ENCODE measurements around the gene TTC7B.
A peak's percentile ranks its signal among the peaks of the same experiment; 100 is the strongest.

The TTC7B gene

DNA sequence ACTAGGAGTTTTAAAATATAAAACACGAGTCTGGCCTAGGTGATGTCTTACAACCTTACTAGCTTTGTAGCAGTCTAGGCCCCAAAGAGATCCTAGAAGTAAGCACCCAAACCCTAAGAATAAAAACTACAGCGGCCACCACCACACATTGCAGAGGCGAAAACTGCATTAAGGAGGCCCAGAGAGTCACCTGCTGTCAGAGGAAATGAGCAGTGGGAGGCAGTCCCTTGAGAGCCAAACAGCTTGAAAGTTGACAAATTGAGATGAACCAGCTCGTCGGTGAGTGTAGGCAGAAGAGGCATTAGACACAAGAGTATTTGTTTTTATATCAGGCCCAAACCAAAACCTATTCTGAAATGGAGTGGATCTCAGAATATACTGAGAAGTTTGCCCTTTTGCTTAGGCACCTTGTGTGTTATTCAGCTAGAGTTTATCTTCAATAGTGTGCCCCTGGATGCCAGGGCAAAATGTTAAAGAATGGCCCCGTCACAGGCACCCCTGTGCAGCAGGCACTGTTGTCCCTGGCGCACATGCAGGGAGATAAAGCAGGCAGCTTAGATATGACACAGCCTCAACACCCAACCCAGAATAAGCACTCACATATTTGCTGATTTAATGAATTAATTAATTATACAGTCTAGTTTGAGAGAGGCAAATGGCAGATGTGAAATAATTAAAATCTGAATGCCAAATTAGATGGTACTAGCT, 56.7 kb downstream of the TTC7B start:
- H3K27me3 ChIP-seq (ENCODE audit: insufficient read depth, poor library complexity, severe bottlenecking): no peaks in the 10 kb centered on the region
- no peak for ATAC-seq (ENCODE audit: low read depth)
- H3K36me3 ChIP-seq (ENCODE audit: low read depth): no peaks in the 10 kb centered on the region; the same call in 1 of the 2 replicates
- DNase-seq (ENCODE audit: low spot score): no peak
- no peak overlapping the region for H3K4me3 ChIP-seq (ENCODE audit: severe bottlenecking)
- H3K27ac ChIP-seq (ENCODE audit: poor library complexity, severe bottlenecking): no peak overlapping the region
- H3K4me1 ChIP-seq (ENCODE audit: insufficient read depth, poor library complexity, severe bottlenecking): peaks cover 4% of the 10 kb centered on the region
- H3K9me3 ChIP-seq (ENCODE audit: severe bottlenecking): peaks cover 9% of the 10 kb centered on the region
- TF ChIP-seq, protein P1, sequence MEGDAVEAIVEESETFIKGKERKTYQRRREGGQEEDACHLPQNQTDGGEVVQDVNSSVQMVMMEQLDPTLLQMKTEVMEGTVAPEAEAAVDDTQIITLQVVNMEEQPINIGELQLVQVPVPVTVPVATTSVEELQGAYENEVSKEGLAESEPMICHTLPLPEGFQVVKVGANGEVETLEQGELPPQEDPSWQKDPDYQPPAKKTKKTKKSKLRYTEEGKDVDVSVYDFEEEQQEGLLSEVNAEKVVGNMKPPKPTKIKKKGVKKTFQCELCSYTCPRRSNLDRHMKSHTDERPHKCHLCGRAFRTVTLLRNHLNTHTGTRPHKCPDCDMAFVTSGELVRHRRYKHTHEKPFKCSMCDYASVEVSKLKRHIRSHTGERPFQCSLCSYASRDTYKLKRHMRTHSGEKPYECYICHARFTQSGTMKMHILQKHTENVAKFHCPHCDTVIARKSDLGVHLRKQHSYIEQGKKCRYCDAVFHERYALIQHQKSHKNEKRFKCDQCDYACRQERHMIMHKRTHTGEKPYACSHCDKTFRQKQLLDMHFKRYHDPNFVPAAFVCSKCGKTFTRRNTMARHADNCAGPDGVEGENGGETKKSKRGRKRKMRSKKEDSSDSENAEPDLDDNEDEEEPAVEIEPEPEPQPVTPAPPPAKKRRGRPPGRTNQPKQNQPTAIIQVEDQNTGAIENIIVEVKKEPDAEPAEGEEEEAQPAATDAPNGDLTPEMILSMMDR (IDR thresholded peaks at IDR 0.05; ENCODE audit: poor library complexity, severe bottlenecking): no peak

DNA sequence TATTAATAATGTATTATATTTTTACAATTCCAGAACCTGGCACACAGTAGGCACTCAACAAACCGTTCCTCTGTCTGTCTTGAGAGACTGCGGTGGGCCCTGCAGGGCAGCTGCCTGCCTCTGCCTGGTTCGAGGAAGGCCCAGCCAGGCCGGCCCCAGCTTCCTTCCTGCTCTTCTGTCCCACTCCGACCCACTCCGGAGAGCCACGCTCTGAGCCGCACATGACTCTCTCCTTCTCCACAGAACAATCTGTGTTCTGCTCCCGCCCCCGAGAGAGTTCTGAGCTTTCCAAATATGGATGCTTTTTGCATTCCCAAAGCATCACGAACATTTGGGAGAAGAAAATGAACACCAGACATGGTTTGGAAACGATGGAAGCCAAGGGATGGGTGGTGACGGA, 57.3 kb downstream of the TTC7B start:
- DNase-seq (ENCODE audit: low spot score): no peak
- Histone ChIP-seq H3K9me3 (ENCODE audit: severe bottlenecking) (peaks cover 9% of the 10 kb centered on the region), H3K36me3 (ENCODE audit: low read depth) (no peaks in the 10 kb centered on the region), H3K27me3 (ENCODE audit: insufficient read depth, poor library complexity, severe bottlenecking) (no peaks in the 10 kb centered on the region), H3K4me3 (ENCODE audit: severe bottlenecking) (peak overlapping the region; percentile 28), H3K27ac (ENCODE audit: poor library complexity, severe bottlenecking) (no peak overlapping the region), H3K4me1 (ENCODE audit: insufficient read depth, poor library complexity, severe bottlenecking) (peaks cover 4% of the 10 kb centered on the region)
- TF ChIP-seq, protein P1 (IDR thresholded peaks at IDR 0.05; ENCODE audit: poor library complexity, severe bottlenecking): no peak
- ATAC-seq (ENCODE audit: low read depth): no peak

DNA sequence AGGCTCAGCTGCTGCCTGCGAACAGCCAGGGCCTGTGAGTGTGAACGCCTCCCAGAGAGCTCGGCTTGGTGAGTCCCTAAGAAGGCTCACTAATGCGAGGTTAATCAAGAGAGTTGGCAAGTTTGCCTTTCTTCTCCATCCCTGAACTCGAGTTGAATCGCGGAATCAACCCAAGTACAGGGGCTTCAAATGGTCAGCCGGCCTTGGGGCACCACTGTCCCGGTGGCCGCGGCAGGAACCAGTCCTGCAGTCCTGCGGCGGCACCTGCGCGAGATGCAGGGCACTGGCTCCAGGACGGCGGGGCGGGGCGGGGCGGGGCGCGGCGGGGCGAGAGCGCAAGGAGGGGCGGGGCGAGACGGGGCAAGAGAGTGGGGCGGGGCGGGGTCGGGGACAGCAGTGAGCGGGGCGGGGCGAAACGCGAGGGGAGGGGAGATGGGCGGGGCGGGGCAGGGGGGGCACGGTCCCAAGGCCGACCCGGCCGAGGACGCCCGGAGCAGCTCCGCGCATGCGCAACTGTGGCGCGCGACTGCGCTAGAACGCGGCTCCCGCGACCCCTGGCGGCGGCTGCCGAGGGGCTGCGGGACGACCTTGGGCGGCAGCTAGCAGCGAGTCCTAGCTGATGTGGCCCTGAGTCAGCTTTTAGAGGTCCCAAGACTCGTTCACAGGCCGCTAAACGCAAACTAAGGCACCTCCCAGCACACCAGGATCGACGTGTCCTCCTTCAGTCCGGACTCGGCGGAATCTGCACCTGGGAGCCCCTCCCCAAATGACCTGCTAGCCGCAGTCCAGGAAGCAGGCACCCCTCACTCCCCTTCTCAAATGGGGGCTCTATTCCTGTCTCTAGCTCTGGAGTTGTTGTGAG, 58.0 kb downstream of the TTC7B start:
- H3K9me3 ChIP-seq (ENCODE audit: severe bottlenecking): peaks cover 2% of the 10 kb centered on the region
- H3K36me3 ChIP-seq (ENCODE audit: low read depth): no peaks in the 10 kb centered on the region
- peak; percentile 92 for DNase-seq (ENCODE audit: low spot score)
- TF ChIP-seq, protein P1 (IDR thresholded peaks at IDR 0.05; ENCODE audit: poor library complexity, severe bottlenecking): peak; percentile 92
- H3K27me3 ChIP-seq (ENCODE audit: insufficient read depth, poor library complexity, severe bottlenecking): no peaks in the 10 kb centered on the region
- peak overlapping the region; percentile 28 for H3K4me3 ChIP-seq (ENCODE audit: severe bottlenecking)
- peak; percentile 96 for ATAC-seq (ENCODE audit: low read depth)
- H3K4me1 ChIP-seq (ENCODE audit: insufficient read depth, poor library complexity, severe bottlenecking): peaks cover 4% of the 10 kb centered on the region
- H3K27ac ChIP-seq (ENCODE audit: poor library complexity, severe bottlenecking): no peak overlapping the region

DNA sequence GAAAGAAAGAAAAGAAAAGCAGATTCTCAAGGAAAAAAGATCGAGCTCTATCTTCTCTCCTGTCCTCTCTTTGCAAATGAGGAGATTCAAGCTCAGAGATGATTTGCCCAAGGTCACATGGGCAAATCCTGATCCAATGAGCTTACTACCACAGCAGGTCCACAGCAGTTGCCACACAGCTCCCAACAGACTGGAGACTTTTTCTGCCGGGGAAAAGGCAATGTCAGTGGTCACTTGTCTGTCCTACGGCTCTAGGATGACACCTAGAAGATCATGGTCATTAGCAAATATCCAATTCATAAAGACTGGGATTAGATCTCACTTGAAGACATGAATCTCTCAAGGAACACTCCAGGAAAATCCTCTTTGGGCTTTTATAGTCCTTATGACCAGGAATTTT, 58.8 kb downstream of the TTC7B start:
- no peak for DNase-seq (ENCODE audit: low spot score)
- no peak for ATAC-seq (ENCODE audit: low read depth)
- TF ChIP-seq, protein P1 (IDR thresholded peaks at IDR 0.05; ENCODE audit: poor library complexity, severe bottlenecking): no peak

More for the DNA sequence above, 58.8 kb downstream of the TTC7B start:
- H3K36me3 ChIP-seq (ENCODE audit: low read depth): no peaks in the 10 kb centered on the region
- no peak overlapping the region for H3K4me3 ChIP-seq (ENCODE audit: severe bottlenecking)
- no peak overlapping the region for H3K27ac ChIP-seq (ENCODE audit: poor library complexity, severe bottlenecking)
- no peaks in the 10 kb centered on the region for H3K9me3 ChIP-seq (ENCODE audit: severe bottlenecking)
- peaks cover 4% of the 10 kb centered on the region for H3K4me1 ChIP-seq (ENCODE audit: insufficient read depth, poor library complexity, severe bottlenecking)
- H3K27me3 ChIP-seq (ENCODE audit: insufficient read depth, poor library complexity, severe bottlenecking): no peaks in the 10 kb centered on the region

All from RWPE2 (cell line).